IMR-90 (cell line): Measurements from ENCODE around the gene RIPOR3. TPM values are rescaled to one million over a fixed set of nuclear protein-coding genes. Genes with fewer than 3 reads are reported as not detected.
A peak's percentile ranks its signal among the peaks of the same experiment; 100 is the strongest.

Source experiments
- ATAC-seq: fragments of 200-7000 bp; cut with Tn5 transposase; 2 replicates; pipeline ENCODE4 v1.9.1; 2020; ENCODE audit warnings: low read depth, mild to moderate bottlenecking, moderate library complexity
- BruUV-seq: library from RNA; stranded (reverse); fragments of 400-500 nt; replicated peaks from 2 replicates; lab custom pipeline; 2021; lab: Mats Ljungman, UMichigan
- CTCF ChIA-PET: fragments of 300-600 bp; formaldehyde crosslinking; extraction: SDS; loops from one replicate; lab custom pipeline; 2021; ENCODE audit warnings: antibody characterized with exemption; lab: Yijun Ruan, JAX
- POLR2A ChIA-PET: fragments of 300-600 bp; sonication (Branson Sonifier 250); formaldehyde crosslinking; loops from one replicate; lab custom pipeline; 2022; ENCODE audit warnings: antibody characterized with exemption; ENCODE audit not compliant: unreplicated experiment; lab: Charles Lee
- DNase-seq: peaks from one replicate; pipeline ENCODE4 v3.0.0; 2013
- H2AFZ ChIP-seq: replicated peaks from 2 replicates; pipeline ENCODE3; 2013; ENCODE audit warnings: low read length, mild to moderate bottlenecking; ENCODE audit not compliant: poor library complexity
- H2AK5ac ChIP-seq: 2 replicates; pipeline ENCODE4 v1.6.1; 2013; ENCODE audit warnings: low read depth, low read length, inconsistent platforms
- H2AK9ac ChIP-seq: replicated peaks from 2 replicates; pipeline ENCODE3; 2013; ENCODE audit warnings: mild to moderate bottlenecking, low read depth, low read length, moderate library complexity; ENCODE audit not compliant: poor library complexity
- H2BK120ac ChIP-seq: 2 replicates; pipeline ENCODE4 v1.6.1; 2013; ENCODE audit warnings: low read depth, low read length, inconsistent platforms
- H2BK15ac ChIP-seq: 3 replicates; pipeline ENCODE4 v1.6.1; 2013; ENCODE audit warnings: low read depth, low read length, inconsistent platforms
- H2BK20ac ChIP-seq: 2 replicates; pipeline ENCODE4 v1.6.1; 2013; ENCODE audit warnings: low read depth, mild to moderate bottlenecking, inconsistent platforms, low read length, moderate library complexity
- H2BK5ac ChIP-seq: 2 replicates; pipeline ENCODE4 v1.6.1; 2013; ENCODE audit warnings: mild to moderate bottlenecking, low read depth, low read length, inconsistent platforms; ENCODE audit not compliant: poor library complexity, severe bottlenecking
- H3K14ac ChIP-seq: replicated peaks from 2 replicates; pipeline ENCODE4 v1.6.1; 2013; ENCODE audit warnings: low read depth, low read length, inconsistent platforms
- H3K18ac ChIP-seq: 2 replicates; pipeline ENCODE4 v1.6.1; 2013; ENCODE audit warnings: low read depth, low read length, control low read depth
- H3K23ac ChIP-seq: 2 replicates; pipeline ENCODE4 v1.6.1; 2013; ENCODE audit warnings: low read depth, low read length, inconsistent platforms
- H3K27ac ChIP-seq: 2 replicates; pipeline ENCODE4 v1.5.1; 2013; ENCODE audit warnings: mild to moderate bottlenecking, control low read depth, low read length; ENCODE audit not compliant: insufficient read depth
- H3K27me3 ChIP-seq: 2 replicates; pipeline ENCODE4 v1.6.1; 2013; ENCODE audit warnings: low read length; ENCODE audit not compliant: control insufficient read depth, insufficient read depth
- H3K36me3 ChIP-seq: 2 replicates; pipeline ENCODE4 v1.6.1; 2013; ENCODE audit warnings: low read length, mixed read lengths; ENCODE audit not compliant: control insufficient read depth, insufficient read depth
- H3K4ac ChIP-seq: 2 replicates; pipeline ENCODE4 v1.6.1; 2013; ENCODE audit warnings: low read depth, low read length, inconsistent platforms
- H3K4me1 ChIP-seq: 2 replicates; pipeline ENCODE4 v1.6.1; 2013; ENCODE audit warnings: low read length, mixed read lengths; ENCODE audit not compliant: control insufficient read depth, insufficient read depth
- H3K4me2 ChIP-seq: 2 replicates; pipeline ENCODE4 v1.6.1; 2013; ENCODE audit warnings: low read depth, mild to moderate bottlenecking, control low read depth, low read length, moderate library complexity
- H3K4me3 ChIP-seq: 2 replicates; pipeline ENCODE4 v1.5.1; 2013; ENCODE audit warnings: low read depth, mild to moderate bottlenecking, control low read depth, low read length, moderate library complexity; ENCODE audit not compliant: insufficient read depth
- H3K56ac ChIP-seq: 2 replicates; pipeline ENCODE4 v1.6.1; 2013; ENCODE audit warnings: low read length, inconsistent platforms; ENCODE audit not compliant: insufficient read depth; ENCODE audit errors: extremely low read depth
- H3K79me1 ChIP-seq, 2 experiments: 2 replicates each; pipeline ENCODE4 v1.6.1; 2013; ENCODE audit warnings: low read length in 2 of 2, inconsistent platforms in 1 of 2, low read depth in 1 of 2
- H3K9ac ChIP-seq: 2 replicates; pipeline ENCODE4 v1.6.1; 2013; ENCODE audit warnings: low read depth, low read length, control low read depth
- H3K9me1 ChIP-seq: 2 replicates; pipeline ENCODE4 v1.6.1; 2013; ENCODE audit warnings: low read length, inconsistent platforms; ENCODE audit not compliant: insufficient read depth
- H3K9me3 ChIP-seq: 2 replicates; pipeline ENCODE4 v1.6.1; 2013; ENCODE audit warnings: low read length; ENCODE audit not compliant: control insufficient read depth, insufficient read depth
- H4K20me1 ChIP-seq: 2 replicates; pipeline ENCODE4 v1.6.1; 2013; ENCODE audit warnings: low read length, inconsistent platforms; ENCODE audit not compliant: insufficient read depth
- H4K5ac ChIP-seq: 2 replicates; pipeline ENCODE4 v1.6.1; 2013; ENCODE audit warnings: mild to moderate bottlenecking, low read depth, low read length, control low read depth
- H4K8ac ChIP-seq, 2 experiments: 2 replicates each; pipeline ENCODE4 v1.6.1; 2013; ENCODE audit warnings: low read depth in 2 of 2, low read length in 2 of 2, control low read depth in 1 of 2, inconsistent platforms in 1 of 2
- H4K91ac ChIP-seq: 2 replicates; pipeline ENCODE4 v1.6.1; 2013; ENCODE audit warnings: low read depth, low read length, inconsistent platforms; ENCODE audit not compliant: insufficient read depth
- CEBPB ChIP-seq: IDR thresholded peaks from 2 replicates; pipeline ENCODE4 v1.6.1; 2012; ENCODE audit warnings: low read depth, low read length, improper control_type of control experiment
- CHD1 ChIP-seq: IDR thresholded peaks from 2 replicates; pipeline ENCODE4 v1.6.1; 2012; ENCODE audit warnings: low read depth, low read length, improper control_type of control experiment
- MAFK ChIP-seq: IDR thresholded peaks from 2 replicates; pipeline ENCODE4 v1.6.1; 2012; ENCODE audit warnings: low read depth, low read length, improper control_type of control experiment
- MAZ ChIP-seq: IDR thresholded peaks from 2 replicates; pipeline ENCODE4 v1.6.1; 2012; ENCODE audit warnings: low read depth, mild to moderate bottlenecking, low read length, improper control_type of control experiment, moderate library complexity, borderline replicate concordance
- NFE2L2 ChIP-seq: fragments of 150-350 bp; IDR thresholded peaks from 2 replicates; pipeline ENCODE4 v1.6.1; 2016; ENCODE audit warnings: low read depth, mild to moderate bottlenecking, low read length
- POLR2A ChIP-seq: IDR thresholded peaks from 2 replicates; pipeline ENCODE4 v1.6.1; 2012; ENCODE audit warnings: mild to moderate bottlenecking, low read depth, low read length
- SMC3 ChIP-seq: fragments of 150-350 bp; IDR thresholded peaks from 2 replicates; pipeline ENCODE4 v1.6.1; 2016; ENCODE audit warnings: low read depth, mild to moderate bottlenecking, antibody characterized with exemption, low read length, moderate library complexity
- WGBS, 2 experiments: methylation state at CpG; one replicate each; pipeline versions ENCODE4 v1.1.5 to v1.1.7; 2013; ENCODE audit warnings: missing lambda C conversion rate in 2 of 2; ENCODE audit not compliant: insufficient read length in 1 of 2; ENCODE audit errors: extremely low coverage in 2 of 2; 5-methylcytosine and 5-hydroxymethylcytosine counted together
- dilution Hi-C: fragments of 300-500 bp; cut with HindIII; formaldehyde crosslinking; loops from one replicate; pipeline ENCODE4 v1.14.3; 2018; ENCODE audit warnings: low sequenced_read_pairs; ENCODE audit not compliant: unreplicated experiment
- in situ Hi-C: fragments of 300-500 bp; cut with MboI; formaldehyde crosslinking; loops from 3 replicates; pipeline ENCODE4 v1.14.3; 2019; ENCODE audit warnings: low sequenced_read_pairs, inconsistent platforms, mixed read lengths
- intact Hi-C: fragments of 100-400 bp; cut with micrococcal nuclease; formaldehyde crosslinking; loops from 2 replicates; pipeline ENCODE4 v1.10.0; 2022
- polyA plus RNA-seq, 3 experiments: library from polyadenylated mRNA; depleted of rRNA; stranded (reverse); fragments of >200 nt; gene quantifications; 2 replicates each; pipeline ENCODE4 v1.2.3, GENCODE V29; 2012; ENCODE audit warnings: low replicate concordance in 1 of 3
- total RNA-seq: library from RNA; depleted of rRNA; stranded (reverse); fragments of >200 nt; gene quantifications from 2 replicates; pipeline ENCODE4 v1.2.3, GENCODE V29; 2012
- TF ChIP-seq, protein P1 (sequence below): fragments of 150-350 bp; IDR thresholded peaks from 2 replicates; pipeline ENCODE4 v1.6.1; 2017; ENCODE audit warnings: mild to moderate bottlenecking, antibody characterized with exemption, low read length, low read depth
- TF ChIP-seq, protein P2 (sequence below): fragments of 150-350 bp; IDR thresholded peaks from 2 replicates; pipeline ENCODE4 v1.6.1; 2016; ENCODE audit warnings: low read depth, mild to moderate bottlenecking, low read length, moderate library complexity, borderline replicate concordance

The RIPOR3 gene
- total and polyA plus RNA-seq, 2 of the 4 experiments (the other 2 are of a cell fraction): 0.54 to 1.7 TPM

DNA sequence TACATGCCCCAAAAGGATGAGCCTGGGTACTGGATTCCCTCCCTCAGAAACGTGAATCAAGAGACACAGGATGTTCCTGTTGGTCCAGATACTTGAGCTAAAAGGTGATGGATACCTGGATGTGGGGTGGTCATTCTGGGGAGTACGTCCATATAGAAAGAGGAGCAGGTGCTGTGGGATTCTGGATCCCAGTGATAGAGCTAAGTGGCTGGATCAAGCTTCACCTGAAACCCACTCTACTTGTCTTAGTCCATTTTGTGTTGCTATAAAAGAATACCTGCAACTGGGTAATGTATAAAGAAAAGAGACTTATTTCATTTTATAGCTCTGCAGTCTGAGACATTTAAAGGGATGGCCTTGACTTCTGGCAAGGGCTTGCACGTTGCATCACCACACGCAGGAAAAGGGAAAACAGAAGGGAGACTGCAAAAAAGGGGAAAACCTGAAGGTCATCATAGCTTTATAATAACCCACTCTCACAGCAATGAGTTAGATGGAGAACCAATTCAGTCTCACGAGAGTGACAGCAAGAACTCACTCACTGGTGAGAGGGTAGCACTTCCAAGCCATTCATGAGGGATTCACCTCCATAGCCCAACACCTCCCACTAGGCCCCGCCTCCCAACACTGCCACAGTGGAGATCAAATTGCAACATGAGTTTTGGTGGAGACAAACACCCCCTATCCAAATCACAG, 31.2 kb downstream of the RIPOR3 start (continued):
- no peak for TF ChIP-seq CEBPB

DNA sequence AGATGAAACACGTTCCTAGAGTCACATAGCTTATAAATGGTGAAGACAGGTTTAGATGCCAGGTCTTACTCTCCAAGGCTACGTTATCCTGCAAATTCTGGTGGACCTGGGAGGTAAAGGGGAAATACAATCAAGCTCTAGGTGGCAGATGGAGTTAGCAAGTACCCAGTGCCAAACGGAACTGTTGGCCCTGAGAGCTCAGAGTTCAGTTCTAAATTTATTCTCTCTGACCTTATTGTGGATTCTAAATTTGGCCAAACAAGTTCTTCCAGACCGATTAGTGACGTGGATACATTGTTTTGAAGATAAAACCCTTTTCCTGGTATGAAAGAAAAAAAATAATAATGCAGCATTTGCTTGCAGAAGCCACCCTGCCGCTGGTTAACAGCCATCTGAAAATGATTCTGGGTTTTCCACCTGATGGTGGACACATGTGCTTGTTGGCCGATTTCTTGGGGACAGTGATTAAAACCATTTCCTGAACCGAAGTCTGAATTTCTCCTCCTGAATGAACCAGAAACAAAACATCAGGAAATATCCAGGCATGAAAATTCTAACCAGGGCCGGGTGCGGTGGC, 32.5 kb downstream of the RIPOR3 start:
- no peaks in the 10 kb centered on the region for H3K27me3 ChIP-seq
- no peak overlapping the region for H3K4me3 ChIP-seq
- dilution Hi-C loops: no loop called here
- WGBS, 2 experiments: 100% methylated on average over 1 of the region's 10 CpGs; no CpG with 5 or more reads in 1 of the 2 experiments
- H4K8ac ChIP-seq: peak overlapping the region in 1 of 2 experiments; percentile 51; a peak in 1 of 4 replicates
- H3K56ac ChIP-seq: no peak overlapping the region
- no peak for DNase-seq
- H3K9me3 ChIP-seq: no peaks in the 10 kb centered on the region
- no peak overlapping the region for H2BK5ac ChIP-seq
- no peak overlapping the region for H3K9ac ChIP-seq
- 0 out of 2 replicates have a peak overlapping the region, but pooled peaks have one; percentile 40 for H3K18ac ChIP-seq
- peak overlapping the region; percentile 76; the same call in 1 of the 2 replicates for H2AK5ac ChIP-seq
- ChIA-PET POLR2A (no interaction called here), CTCF (no interaction called here)
- H3K4me2 ChIP-seq: no peak overlapping the region
- H3K4ac ChIP-seq: peak overlapping the region; percentile 54
- peaks cover 21% of the 10 kb centered on the region for H3K4me1 ChIP-seq
- no peak for ATAC-seq
- TF ChIP-seq CHD1 (no peak), SMC3 (no peak), MAFK (no peak), MAZ (no peak), NFE2L2 (no peak), POLR2A (no peak)
- TF ChIP-seq, protein P1, sequence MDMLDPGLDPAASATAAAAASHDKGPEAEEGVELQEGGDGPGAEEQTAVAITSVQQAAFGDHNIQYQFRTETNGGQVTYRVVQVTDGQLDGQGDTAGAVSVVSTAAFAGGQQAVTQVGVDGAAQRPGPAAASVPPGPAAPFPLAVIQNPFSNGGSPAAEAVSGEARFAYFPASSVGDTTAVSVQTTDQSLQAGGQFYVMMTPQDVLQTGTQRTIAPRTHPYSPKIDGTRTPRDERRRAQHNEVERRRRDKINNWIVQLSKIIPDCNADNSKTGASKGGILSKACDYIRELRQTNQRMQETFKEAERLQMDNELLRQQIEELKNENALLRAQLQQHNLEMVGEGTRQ: no peak
- TF ChIP-seq, protein P2, sequence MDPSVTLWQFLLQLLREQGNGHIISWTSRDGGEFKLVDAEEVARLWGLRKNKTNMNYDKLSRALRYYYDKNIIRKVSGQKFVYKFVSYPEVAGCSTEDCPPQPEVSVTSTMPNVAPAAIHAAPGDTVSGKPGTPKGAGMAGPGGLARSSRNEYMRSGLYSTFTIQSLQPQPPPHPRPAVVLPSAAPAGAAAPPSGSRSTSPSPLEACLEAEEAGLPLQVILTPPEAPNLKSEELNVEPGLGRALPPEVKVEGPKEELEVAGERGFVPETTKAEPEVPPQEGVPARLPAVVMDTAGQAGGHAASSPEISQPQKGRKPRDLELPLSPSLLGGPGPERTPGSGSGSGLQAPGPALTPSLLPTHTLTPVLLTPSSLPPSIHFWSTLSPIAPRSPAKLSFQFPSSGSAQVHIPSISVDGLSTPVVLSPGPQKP: no peak
- peaks cover 0 to 26% of the 10 kb centered on the region in 2 experiments; a peak in 2 of 4 replicates for H3K79me1 ChIP-seq
- peaks cover 13% of the 10 kb centered on the region for H3K9me1 ChIP-seq
- H3K23ac ChIP-seq: 0 out of 2 replicates have a peak overlapping the region, but pooled peaks have one; percentile 43
- BruUV-seq: no TSS peak
- H3K27ac ChIP-seq: no peak overlapping the region
- H3K36me3 ChIP-seq: no peaks in the 10 kb centered on the region
- H3K14ac ChIP-seq: no peak overlapping the region
- H2AK9ac ChIP-seq: peak overlapping the region; percentile 66
- intact Hi-C loops: no loop called here
- in situ Hi-C loops: no loop called here
- H2AFZ ChIP-seq: no peak overlapping the region
- peak overlapping the region; percentile 62 for H4K91ac ChIP-seq
- peak overlapping the region; percentile 51 for H2BK20ac ChIP-seq
- H2BK120ac ChIP-seq: peak overlapping the region; percentile 16; the same call in 1 of the 2 replicates
- H2BK15ac ChIP-seq: peak overlapping the region; percentile 92; the same call in 2 of the 3 replicates
- 0 out of 2 replicates have a peak overlapping the region, but pooled peaks have one; percentile 34 for H4K5ac ChIP-seq
- no peaks in the 10 kb centered on the region for H4K20me1 ChIP-seq
